ENCODE measurements around the gene PTPN2.

The PTPN2 gene

DNA sequence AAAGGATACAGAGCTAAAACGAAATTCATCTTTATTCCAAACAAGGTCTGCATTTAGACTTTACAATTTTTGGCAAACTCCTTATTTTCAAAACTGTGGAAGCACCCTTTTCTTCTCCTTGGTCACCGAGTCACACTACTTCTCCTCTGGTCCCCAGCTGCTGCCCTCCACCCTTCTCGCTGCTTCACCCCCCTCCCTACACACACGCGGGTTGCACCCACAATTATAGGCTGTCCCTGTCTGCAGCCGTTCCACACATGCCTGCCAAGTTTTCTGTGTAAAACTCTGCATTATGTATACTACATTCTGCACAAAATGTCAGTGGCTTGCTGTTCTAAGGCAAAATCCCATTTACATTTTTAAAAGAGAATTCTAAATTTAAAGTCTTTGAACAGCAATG is 63.5 kb downstream of the PTPN2 start:
- H3K9ac ChIP-seq (ENCODE audit: low read depth, low read length) = no peak overlapping the region
- peak overlapping the region; percentile 44 for H3K27ac ChIP-seq (ENCODE audit: low read length)
- H4K20me1 ChIP-seq (ENCODE audit: insufficient read depth, low read length) = no peaks in the 10 kb centered on the region
- ATAC-seq (ENCODE audit: insufficient read depth, low read depth) = peak; percentile 41; the same call in 1 of the 3 replicates
- DNase-seq = no peak
- peaks cover 24% of the 10 kb centered on the region for H3K79me2 ChIP-seq (ENCODE audit: insufficient read depth, low read length)
- TF ChIP-seq, protein P1, sequence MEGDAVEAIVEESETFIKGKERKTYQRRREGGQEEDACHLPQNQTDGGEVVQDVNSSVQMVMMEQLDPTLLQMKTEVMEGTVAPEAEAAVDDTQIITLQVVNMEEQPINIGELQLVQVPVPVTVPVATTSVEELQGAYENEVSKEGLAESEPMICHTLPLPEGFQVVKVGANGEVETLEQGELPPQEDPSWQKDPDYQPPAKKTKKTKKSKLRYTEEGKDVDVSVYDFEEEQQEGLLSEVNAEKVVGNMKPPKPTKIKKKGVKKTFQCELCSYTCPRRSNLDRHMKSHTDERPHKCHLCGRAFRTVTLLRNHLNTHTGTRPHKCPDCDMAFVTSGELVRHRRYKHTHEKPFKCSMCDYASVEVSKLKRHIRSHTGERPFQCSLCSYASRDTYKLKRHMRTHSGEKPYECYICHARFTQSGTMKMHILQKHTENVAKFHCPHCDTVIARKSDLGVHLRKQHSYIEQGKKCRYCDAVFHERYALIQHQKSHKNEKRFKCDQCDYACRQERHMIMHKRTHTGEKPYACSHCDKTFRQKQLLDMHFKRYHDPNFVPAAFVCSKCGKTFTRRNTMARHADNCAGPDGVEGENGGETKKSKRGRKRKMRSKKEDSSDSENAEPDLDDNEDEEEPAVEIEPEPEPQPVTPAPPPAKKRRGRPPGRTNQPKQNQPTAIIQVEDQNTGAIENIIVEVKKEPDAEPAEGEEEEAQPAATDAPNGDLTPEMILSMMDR (IDR thresholded peaks at IDR 0.05; ENCODE audit: borderline replicate concordance, extremely low read depth, low read length, poor library complexity, severe bottlenecking) = no peak
- no peak for TF ChIP-seq EZH2 (IDR thresholded peaks at IDR 0.05; ENCODE audit: borderline replicate concordance, low read depth, low read length, severe bottlenecking)
- no peak overlapping the region for H2AFZ ChIP-seq (ENCODE audit: low read depth, low read length)
- H3K9me3 ChIP-seq (ENCODE audit: insufficient read depth, low read length, severe bottlenecking) = no peaks in the 10 kb centered on the region
- H3K4me3 ChIP-seq (ENCODE audit: low read depth in 1 of 2, low read length in 2 of 2) = no peak overlapping the region
- H3K4me2 ChIP-seq (ENCODE audit: insufficient read depth, low read length) = no peak overlapping the region
- H3K36me3 ChIP-seq (ENCODE audit: insufficient read depth, low read length) = peaks cover 87% of the 10 kb centered on the region
- no peaks in the 10 kb centered on the region for H3K27me3 ChIP-seq (ENCODE audit: insufficient read depth, low read length, poor library complexity)
- no peaks in the 10 kb centered on the region for H3K4me1 ChIP-seq (ENCODE audit: insufficient read depth, low read length)

DNA sequence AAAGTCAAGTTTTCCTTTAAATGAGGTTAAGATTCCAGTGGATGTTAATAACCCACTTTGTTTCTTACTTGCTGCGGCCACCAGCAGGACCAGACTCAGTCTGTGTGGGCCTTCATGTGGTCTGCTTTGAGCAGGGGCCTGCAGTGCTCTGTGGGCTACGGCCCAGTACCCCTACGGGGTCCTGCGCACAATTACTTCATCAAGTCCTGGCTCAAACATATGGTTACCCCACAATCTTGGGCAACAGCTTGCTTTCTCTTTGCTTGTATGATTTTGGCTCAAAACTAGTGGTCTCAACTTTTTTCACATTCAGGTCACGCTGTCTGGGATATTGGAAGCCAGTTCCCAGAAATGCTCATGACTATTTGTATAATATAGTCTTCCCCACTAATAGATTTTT is 64.2 kb downstream of the PTPN2 start:
- Histone ChIP-seq H3K79me2 (ENCODE audit: insufficient read depth, low read length) (peaks cover 20% of the 10 kb centered on the region), H3K9me3 (ENCODE audit: insufficient read depth, low read length, severe bottlenecking) (no peaks in the 10 kb centered on the region), H3K4me1 (ENCODE audit: insufficient read depth, low read length) (no peaks in the 10 kb centered on the region), H3K9ac (ENCODE audit: low read depth, low read length) (no peak overlapping the region), H3K36me3 (ENCODE audit: insufficient read depth, low read length) (peaks cover 84% of the 10 kb centered on the region), H2AFZ (ENCODE audit: low read depth, low read length) (no peak overlapping the region), H4K20me1 (ENCODE audit: insufficient read depth, low read length) (no peaks in the 10 kb centered on the region), H3K4me2 (ENCODE audit: insufficient read depth, low read length) (no peak overlapping the region), H3K27me3 (ENCODE audit: insufficient read depth, low read length, poor library complexity) (no peaks in the 10 kb centered on the region), H3K27ac (ENCODE audit: low read length) (0 out of 2 replicates have a peak overlapping the region, but pooled peaks have one; percentile 41), H3K4me3 (ENCODE audit: low read depth in 1 of 2, low read length in 2 of 2) (no peak overlapping the region)
- TF ChIP-seq EZH2 (IDR thresholded peaks at IDR 0.05; ENCODE audit: borderline replicate concordance, low read depth, low read length, severe bottlenecking) = no peak
- TF ChIP-seq, protein P1 (IDR thresholded peaks at IDR 0.05; ENCODE audit: borderline replicate concordance, extremely low read depth, low read length, poor library complexity, severe bottlenecking) = no peak
- 0 out of 3 replicates have a peak, but pooled peaks have one; percentile 10 for ATAC-seq (ENCODE audit: insufficient read depth, low read depth)
- no peak for DNase-seq

DNA sequence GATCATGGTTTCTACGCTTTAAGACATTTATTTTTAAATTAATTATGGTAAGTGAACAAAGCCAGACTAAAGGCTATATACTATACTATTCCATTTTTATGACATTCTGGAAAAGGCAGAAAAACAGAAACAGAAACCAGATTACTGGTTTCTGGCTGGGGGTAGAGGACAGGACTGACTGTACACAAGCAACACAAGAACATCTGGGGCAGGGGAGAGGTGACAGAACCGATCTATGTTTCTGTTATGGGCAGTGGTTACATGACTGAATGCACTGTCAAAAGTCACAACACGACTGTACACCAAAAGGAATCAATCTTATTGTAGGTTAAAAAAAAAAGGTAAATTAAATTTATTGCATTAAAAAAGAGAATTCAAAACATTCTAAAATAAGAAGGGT is 64.7 kb downstream of the PTPN2 start:
- H3K4me1 ChIP-seq (ENCODE audit: insufficient read depth, low read length) = no peaks in the 10 kb centered on the region
- no peak overlapping the region for H3K9ac ChIP-seq (ENCODE audit: low read depth, low read length)

DNA sequence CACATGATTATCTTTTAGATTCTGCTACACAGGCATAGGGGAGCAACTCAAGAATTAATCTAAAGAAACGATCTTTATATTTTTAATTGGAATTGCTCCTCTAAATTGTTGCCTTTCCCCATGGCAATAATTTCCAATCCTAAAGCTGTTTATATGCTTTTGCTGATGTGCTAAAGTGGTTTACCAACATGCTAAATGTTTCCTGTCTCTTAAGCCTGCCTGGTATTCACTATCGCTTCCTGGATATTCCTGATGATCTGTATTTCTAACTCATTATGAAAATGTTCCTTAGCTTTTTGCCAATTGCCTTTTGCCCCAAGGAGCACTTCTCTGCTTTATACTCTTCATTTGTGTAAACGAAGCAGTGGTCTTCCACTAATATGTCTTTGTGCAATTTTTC is 65.8 kb downstream of the PTPN2 start:
- Histone ChIP-seq H3K27ac (ENCODE audit: low read length) (peak overlapping the region; percentile 39; the same call in 1 of the 2 replicates), H3K79me2 (ENCODE audit: insufficient read depth, low read length) (peaks cover 17% of the 10 kb centered on the region), H2AFZ (ENCODE audit: low read depth, low read length) (no peak overlapping the region), H4K20me1 (ENCODE audit: insufficient read depth, low read length) (no peaks in the 10 kb centered on the region), H3K36me3 (ENCODE audit: insufficient read depth, low read length) (peaks cover 86% of the 10 kb centered on the region), H3K4me2 (ENCODE audit: insufficient read depth, low read length) (no peak overlapping the region), H3K9ac (ENCODE audit: low read depth, low read length) (no peak overlapping the region), H3K27me3 (ENCODE audit: insufficient read depth, low read length, poor library complexity) (no peaks in the 10 kb centered on the region), H3K4me3 (ENCODE audit: low read depth in 1 of 2, low read length in 2 of 2) (no peak overlapping the region), H3K4me1 (ENCODE audit: insufficient read depth, low read length) (no peaks in the 10 kb centered on the region), H3K9me3 (ENCODE audit: insufficient read depth, low read length, severe bottlenecking) (no peaks in the 10 kb centered on the region)
- TF ChIP-seq, protein P1 (IDR thresholded peaks at IDR 0.05; ENCODE audit: borderline replicate concordance, extremely low read depth, low read length, poor library complexity, severe bottlenecking) = no peak
- TF ChIP-seq EZH2 (IDR thresholded peaks at IDR 0.05; ENCODE audit: borderline replicate concordance, low read depth, low read length, severe bottlenecking) = no peak
- no peak for ATAC-seq (ENCODE audit: insufficient read depth, low read depth)
- no peak for DNase-seq

More for the DNA sequence above, 64.7 kb downstream of the PTPN2 start:
- peak overlapping the region; percentile 52; the same call in 1 of the 2 replicates for H3K27ac ChIP-seq (ENCODE audit: low read length)
- no peak overlapping the region for H3K4me2 ChIP-seq (ENCODE audit: insufficient read depth, low read length)
- no peaks in the 10 kb centered on the region for H3K9me3 ChIP-seq (ENCODE audit: insufficient read depth, low read length, severe bottlenecking)
- H3K36me3 ChIP-seq (ENCODE audit: insufficient read depth, low read length) = peaks cover 84% of the 10 kb centered on the region
- H2AFZ ChIP-seq (ENCODE audit: low read depth, low read length) = no peak overlapping the region
- no peak for TF ChIP-seq EZH2 (IDR thresholded peaks at IDR 0.05; ENCODE audit: borderline replicate concordance, low read depth, low read length, severe bottlenecking)
- H4K20me1 ChIP-seq (ENCODE audit: insufficient read depth, low read length) = no peaks in the 10 kb centered on the region
- DNase-seq = no peak
- H3K79me2 ChIP-seq (ENCODE audit: insufficient read depth, low read length) = peaks cover 20% of the 10 kb centered on the region
- no peaks in the 10 kb centered on the region for H3K27me3 ChIP-seq (ENCODE audit: insufficient read depth, low read length, poor library complexity)
- no peak overlapping the region for H3K4me3 ChIP-seq (ENCODE audit: low read depth in 1 of 2, low read length in 2 of 2)
- peak; percentile 72 for ATAC-seq (ENCODE audit: insufficient read depth, low read depth)
